Myocyte (in vitro differentiated cells): ENCODE data around the gene MFN2. TPM values are rescaled to one million over a fixed set of nuclear protein-coding genes. Genes with fewer than 3 reads are reported as not detected.
"Not testable (repeated sequence)": the region's sequence is repeated elsewhere in the genome, so short reads cannot be mapped to it uniquely, and the experiment has no call there.

Source experiments
- DNase-seq: peaks from one replicate; pipeline ENCODE4 v3.0.0-alpha.2; 2012; ENCODE audit warnings: low read depth
- polyA plus RNA-seq: library from polyadenylated mRNA; unstranded; fragments of >200 nt; gene quantifications from one replicate; pipeline ENCODE4 v1.2.1, GENCODE V29; 2012; ENCODE audit warnings: missing spikeins
- total RNA-seq: library from RNA; depleted of rRNA; stranded (reverse); fragments of >200 nt; gene quantifications from 2 replicates; pipeline ENCODE4 v1.2.3, GENCODE V29; 2014

MFN2 gene
- total RNA-seq, result 76.1 and 80.5 TPM in 2 replicates
- polyA plus RNA-seq, result 77.3 TPM

DNA sequence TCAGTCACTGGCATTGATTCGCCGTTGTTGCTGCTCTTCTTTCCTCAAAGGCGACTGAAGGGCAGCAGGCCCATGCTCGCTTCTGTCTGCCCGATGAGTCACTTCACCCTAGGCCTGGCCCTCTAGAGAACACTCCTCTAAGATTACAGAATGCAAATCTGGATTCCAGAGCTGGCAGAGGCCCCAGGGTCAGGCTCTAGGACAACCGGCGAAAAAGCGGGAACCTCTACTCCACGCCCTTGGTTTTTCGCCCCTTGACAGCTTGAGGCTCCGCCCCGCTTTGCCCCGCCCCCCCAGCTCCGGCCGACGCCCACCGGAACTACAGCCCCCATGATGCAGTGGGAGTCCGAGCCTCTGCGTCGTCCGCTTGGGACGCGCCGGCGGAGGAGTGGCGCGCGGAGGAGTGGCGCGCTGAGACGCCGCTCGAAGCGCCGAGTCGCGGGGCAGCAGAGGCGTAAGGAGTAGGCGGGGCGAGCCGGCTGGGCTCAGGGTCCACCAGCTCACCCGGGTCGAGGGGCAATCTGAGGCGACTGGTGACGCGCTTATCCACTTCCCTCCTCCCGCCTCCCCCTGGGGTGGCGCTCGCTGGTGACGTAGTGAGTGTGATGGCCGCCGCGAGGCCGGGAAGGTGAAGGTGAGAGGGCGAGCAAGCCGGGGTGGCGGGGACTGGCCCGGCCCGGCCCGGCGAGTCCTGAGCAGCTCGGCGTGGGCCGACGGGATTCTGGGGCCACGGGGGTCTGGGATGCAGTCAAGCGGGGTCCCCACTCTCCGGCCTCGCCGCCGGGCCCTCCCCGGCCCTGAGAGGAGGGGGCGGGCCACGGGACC is at the start of gene MFN2:
Gene MFN2 (plus strand): TSS at position 594 of the 825 bp plus-strand sequence. CDS start 8,725 bp downstream, outside the sequence.
- peak; percentile 98 for DNase-seq

DNA sequence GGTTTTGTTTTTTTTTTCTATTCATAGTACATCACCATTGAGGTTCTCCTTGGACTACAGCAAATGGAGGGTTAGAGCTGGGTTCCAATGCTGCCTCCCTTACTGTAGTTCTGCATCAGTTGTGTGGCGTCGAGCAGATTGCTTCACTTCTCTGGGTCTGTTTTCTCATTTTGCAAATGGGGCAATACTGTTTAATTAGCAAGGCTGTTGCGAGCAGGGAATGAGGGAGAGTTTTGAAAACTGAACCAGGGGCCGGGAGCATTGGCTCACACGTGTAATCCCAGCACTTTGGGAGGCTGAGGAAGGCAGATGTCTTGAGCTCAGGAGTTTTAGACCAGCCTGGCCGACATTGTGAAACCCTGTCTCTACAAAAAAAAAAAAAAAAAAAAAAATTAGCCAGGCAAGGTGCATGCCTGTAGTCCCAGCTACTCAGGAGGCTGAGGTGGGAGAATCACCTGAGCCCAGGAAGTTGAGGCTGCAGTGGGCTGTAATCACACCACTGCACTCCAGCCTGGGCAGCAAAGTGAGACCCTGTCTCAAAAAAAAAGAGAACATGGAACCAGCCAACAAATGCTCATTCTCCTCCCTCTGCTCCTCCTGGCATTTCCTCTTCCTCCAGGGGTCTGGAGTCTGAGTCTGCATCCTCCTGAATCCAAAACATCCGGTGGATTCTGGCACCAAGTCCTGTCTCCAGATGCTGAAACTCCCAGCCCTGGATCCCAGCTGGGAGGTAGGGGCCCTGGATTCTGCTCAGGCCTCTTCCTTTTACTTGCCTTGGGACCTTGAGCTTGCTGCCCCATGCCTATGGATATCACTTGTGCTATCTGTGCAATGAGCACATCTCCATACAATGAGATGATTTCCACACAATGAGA is 49.4 kb upstream of the MFN2 start:
- DNase-seq, result no peak

DNA sequence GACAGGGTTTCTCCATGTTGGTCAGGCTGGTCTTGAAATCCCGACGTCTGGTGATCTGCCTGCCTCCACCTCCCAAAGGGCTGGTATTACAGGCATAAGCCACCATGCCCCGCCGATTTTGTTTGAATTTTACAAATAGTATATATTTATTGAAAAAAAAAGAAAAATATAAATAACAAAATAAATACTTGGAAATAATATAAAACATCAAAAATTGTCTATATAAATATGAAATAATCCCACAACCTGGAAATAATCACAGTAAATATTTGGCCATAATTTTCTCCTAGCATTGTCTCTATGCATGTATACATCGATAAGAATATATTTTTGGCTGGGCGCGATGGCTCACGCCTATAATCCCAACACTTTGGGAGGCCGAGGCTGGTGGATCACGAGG is 48.4 kb upstream of the MFN2 start:
- DNase-seq, result no peak

DNA sequence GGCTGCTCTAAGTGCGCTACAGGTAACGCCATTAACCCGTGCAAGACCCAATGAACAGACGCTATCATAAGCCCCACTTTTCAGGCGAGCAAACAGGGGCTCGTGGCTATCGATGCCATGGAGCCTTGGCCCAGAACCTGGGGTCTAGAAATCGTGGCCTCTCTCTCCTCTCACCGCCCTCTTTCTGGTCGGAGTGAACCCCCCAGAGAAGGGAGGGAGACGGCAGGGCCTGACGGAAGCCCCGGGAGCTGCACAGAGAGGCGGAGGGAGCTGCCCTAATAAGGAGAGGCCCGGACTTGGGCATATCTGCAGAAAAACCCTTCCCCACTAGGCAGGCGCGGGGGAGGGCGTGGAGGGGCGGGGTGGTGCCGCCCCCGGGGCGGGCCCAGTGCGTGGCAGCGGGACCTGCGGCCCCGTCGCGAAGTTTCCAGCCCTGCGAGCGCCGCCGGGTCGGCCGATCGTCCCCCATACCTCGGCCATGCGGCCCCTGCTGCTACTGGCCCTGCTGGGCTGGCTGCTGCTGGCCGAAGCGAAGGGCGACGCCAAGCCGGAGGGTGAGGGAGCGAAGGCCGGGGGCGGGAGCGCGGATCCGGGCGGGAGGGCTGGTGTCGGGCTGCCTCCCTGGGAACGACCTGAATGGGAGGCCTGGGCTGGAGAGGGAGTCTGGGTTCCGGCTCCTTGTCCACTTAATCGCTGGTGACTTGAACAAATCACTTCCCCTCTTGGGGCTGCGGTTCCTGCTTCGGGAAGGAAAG is 45.8 kb upstream of the MFN2 start, which contains the start of gene PLOD1:
Gene PLOD1 (plus strand): TSS at position 416 of the 755 bp plus-strand sequence. CDS start 63 bp downstream, at position 479.
- peak; percentile 87 for DNase-seq

DNA sequence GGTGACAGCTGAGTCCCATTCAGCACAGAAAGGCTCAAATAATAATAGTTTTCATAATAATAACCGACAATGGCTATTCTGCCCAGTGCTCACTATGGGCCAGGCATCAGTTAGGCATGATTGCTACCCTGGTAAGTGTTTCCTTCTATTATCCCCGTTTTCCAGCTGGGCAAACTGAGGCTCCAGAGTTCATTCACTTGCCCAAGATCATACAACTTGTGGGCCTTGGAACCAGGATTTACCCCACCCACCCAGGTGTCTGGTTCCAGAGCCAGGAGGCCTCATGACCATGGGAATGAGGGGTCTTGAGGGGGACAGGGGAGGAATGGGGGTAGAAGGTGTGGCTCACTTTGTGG is 45.2 kb upstream of the MFN2 start:
- DNase-seq, result no peak

GRCh38 chr1:11935733-11936132 is 44.5 kb upstream of the MFN2 start:
- not testable (repeated sequence) for DNase-seq

DNA sequence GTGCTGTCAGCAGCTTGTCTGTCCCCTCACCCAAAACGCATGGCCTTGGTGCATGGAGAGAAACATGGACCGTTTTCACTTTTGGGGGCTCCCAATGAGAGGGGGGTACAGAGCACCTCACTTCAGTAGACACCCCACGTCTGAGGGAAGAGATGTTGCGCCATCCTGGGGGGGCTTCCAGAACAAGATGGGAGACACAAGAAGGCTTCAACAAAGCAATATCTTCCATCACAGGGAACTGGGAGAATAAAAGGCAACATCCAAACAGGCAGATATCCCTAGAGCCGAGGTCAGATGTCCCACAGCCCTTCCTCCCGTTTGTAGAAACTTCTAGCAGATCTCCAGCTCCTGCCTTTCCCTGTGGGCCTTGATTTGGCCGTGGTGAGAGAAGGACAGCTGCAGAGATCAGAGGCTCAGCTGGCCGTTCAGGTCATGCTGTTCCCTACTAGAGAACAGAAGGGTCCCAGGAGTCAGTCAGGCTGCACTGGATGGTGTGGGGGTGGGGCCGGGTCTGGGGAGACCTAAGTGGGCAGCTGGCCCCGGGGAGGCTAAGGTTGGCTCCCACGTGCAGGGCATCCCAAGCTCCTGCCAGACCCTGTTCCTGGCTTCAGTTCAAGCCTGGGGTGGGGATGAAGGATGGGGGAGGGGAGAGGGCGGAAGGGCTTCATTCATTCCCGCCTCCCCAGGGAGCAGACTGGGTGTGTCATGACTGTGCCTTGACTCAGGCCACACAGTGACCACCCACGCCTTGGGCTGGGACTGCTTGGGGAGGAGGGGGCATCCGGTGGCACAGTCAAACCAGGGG is 41.3 kb upstream of the MFN2 start:
- DNase-seq, result peak; percentile 72

- DNase-seq, result not testable (repeated sequence)
Observed at GRCh38 chr1:11939794-11940193, 40.5 kb upstream of the MFN2 start.

GRCh38 chr1:11940260-11940921 is 39.9 kb upstream of the MFN2 start:
- peak; percentile 67 for DNase-seq

DNA sequence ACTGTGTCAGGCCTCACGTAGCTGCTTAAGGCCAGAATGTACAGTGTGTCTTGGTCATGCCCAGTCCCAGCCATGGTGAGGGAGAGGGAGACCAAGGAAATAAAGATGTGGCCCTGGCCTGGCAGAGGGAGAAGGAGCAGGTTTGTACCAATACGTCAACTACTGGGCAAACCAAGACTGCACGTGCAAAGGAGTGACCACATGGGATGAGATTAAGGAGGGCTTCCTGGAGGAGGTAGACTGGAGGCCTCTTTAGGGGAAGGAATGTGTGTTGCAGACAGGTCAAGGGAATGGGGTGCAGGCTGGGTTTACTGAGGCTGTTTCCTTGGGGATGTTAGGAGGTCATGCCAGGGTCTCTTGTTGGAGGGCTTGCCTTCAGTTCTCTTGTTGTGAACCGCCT is 38.0 kb upstream of the MFN2 start:
- no peak for DNase-seq

DNA sequence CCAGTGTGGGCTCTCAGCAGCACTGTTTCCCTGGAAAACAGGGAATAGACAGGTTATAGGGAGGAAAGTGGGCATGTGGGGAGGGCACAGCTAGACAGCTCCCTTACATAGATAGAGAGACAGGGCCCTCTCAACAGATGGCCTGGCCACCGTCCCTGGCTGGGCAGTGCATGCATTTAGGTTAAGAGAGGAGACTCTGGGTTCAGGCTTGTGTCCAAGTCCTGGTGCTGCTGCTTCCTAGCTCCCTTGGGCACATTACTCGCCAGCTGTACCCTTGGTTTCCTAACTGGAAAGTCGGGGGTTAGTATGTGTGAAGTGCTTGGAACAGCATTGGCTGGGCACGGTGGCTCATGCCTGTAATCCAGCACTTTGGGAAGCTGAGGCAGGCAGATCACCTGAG is 36.6 kb upstream of the MFN2 start:
- peak; percentile 56 for DNase-seq

GRCh38 chr1:11944358-11944931 is 35.8 kb upstream of the MFN2 start:
- no peak for DNase-seq

DNA sequence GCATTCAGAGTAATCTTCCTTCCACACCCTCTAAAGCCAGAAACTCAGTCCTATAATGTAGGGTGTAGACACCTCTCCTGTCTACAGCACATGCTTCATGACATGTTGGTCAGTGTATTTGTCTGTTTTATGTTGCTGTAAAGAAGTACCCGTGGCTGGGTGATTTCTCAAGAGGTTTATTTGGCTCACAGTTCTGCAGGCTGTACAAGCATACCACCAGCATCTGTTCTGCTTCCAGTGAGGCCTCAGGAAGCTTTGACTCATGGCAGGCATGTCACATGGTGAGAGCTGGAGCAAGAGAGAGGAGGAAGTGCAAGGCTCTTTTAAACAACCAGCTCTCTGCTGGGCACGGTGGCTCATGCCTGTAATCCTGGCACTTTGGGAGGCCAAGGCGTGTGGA is 33.6 kb upstream of the MFN2 start:
- DNase-seq, result no peak

DNA sequence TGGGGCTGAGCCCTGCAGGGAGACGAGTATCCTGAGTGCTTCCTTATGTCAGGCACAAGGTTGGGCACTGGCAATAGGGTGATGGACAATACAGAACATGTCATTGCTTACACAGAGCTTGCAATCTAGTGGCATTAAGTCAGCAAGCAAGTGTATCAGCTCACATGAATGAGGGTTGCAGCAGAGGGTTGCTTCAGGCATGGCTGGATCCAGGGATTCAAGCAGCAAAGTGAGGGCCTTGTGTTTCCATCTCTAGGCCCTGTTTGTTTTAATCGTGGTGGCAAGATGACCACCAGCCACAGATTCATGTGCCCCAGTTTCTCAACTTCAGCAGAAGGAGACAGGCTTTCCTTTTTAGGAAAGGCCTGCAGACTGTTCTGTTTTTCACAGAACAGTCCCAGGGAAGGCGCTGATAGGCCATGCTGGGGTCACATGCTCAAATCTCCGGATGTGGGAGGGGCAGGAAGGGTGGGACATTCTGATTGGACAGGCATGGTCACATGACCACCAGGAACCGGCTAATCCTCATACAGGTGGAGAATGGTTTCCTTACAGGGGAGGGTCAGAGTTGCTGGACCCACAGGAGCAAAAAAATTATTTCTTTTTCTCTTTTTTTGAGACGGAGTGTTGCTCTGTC is 31.3 kb upstream of the MFN2 start:
- DNase-seq, result no peak

DNA sequence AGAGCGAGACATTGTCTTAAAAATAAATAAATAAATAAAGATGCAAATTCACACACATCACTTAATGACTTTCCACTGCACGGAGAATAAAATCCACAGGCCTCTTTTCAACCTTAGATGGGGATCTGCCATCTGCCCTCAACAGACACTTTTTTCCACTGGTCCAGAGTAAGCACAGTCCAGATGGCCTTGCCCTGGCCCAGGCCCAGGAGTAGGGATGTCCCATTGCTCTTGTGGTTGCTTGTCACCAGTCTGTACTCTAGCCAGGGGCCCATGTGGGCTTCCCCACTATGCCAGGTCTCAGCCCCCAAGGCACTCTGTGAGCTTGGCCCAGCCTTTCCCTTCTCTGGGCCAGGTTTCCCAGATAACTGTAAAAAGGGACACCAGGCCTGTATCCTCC is 28.3 kb upstream of the MFN2 start:
- peak; percentile 59 for DNase-seq

DNA sequence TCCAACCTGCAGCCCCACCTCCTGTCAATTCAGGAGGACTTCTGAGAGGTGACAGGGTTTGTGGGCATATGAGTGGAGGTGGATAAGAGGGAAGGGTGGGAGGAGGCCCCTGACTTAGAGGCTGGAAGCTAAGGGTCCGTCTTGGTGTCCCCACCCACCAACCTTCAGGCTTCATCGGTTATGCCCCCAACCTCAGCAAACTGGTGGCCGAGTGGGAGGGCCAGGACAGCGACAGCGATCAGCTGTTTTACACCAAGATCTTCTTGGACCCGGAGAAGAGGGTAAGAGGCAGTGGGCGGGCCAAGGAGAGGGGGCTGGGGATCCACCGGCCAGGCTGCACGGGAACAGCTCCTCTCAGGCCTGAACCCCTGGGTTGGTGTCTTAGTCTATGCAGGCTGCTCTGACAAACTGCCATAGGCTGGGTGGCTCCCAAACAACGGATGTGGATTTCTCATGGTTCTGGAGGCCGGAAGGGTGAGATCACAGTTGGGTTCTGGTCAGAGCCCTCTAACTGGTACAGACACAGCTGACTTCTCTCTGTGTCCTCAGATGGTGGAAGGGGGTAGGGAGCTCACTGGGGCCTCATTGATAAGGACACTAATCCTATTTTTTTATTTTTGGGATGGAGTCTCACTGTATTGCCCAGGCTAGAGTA is 27.7 kb upstream of the MFN2 start:
- DNase-seq, result peak; percentile 72

DNA sequence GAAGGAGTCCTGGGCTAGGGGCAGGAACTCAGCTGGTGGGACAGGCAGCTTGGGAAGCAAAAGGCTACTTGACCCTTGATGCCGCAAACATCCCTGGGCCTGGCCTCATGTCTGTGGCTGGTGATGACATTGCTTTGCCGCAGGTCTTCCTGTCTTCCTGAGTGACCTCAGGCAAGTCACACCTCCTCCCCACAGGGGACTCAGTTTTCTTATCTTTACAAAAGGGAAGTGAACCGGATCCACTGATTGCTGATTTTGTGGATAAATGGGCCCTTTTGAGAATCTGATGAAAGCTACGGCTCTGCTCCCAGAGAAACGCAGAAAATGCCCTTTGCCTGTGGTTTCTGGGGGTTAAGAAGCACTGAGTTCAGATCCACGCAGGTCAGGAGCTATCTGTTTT is 25.0 kb upstream of the MFN2 start:
- no peak for DNase-seq

DNA sequence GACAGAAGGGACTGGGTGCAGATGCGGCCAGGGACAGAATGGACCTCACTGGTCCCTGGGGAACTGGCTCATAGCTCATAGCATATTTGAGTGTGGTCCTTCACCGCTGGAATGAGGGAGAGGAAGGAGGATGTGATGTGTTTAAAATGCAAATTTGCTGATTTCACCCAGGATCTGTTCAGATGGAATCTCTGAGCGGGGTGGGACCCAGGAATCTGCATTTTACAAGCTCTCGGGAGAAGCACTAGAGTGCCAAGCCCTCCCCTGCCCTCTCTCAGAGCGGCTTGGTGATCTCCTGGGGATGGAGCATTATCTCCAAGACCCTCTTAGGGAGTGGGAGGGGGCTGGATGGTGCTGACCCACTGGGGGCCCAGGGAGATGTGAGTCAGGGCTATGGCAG is 22.8 kb upstream of the MFN2 start:
- no peak for DNase-seq

DNA sequence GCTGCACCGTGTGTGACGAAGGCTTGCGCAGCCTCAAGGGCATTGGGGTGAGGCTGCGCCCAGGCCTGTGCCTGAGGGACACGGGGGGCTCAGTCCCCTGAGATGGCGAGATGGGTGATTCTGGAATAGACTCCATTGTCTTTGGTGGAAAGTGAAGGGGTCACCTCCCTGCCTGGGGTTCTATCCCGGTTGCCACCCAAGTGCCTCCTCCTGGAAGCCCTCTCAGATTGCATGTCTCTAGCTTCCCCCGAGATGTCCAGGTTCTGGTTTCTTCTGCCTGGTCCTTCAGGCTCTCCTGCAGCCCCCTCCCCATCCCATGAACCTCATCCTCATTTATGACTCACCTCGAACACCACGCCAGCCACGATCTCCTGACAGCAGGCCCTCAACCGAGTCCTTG is 22.3 kb upstream of the MFN2 start:
- DNase-seq, result no peak
